C4-2B (cell line): Measurements from ENCODE around the gene NHSL2.

Source experiments
- CTCF ChIP-seq: fragments of 450-650 bp; conservative IDR thresholded peaks from 2 replicates; pipeline ENCODE4 v1.5.1; 2017; ENCODE audit warnings: mild to moderate bottlenecking
- ZFX ChIP-seq: fragments of 450-650 bp; IDR thresholded peaks from 2 replicates; pipeline ENCODE4 v1.6.1; 2017

- TF ChIP-seq CTCF, result no peak
- TF ChIP-seq ZFX, result no peak
Measured at GRCh38 chrX:71935476-71935875, 24.8 kb downstream of the NHSL2 start.
